ENCODE data around the gene CDH13.

CDH13 gene

DNA sequence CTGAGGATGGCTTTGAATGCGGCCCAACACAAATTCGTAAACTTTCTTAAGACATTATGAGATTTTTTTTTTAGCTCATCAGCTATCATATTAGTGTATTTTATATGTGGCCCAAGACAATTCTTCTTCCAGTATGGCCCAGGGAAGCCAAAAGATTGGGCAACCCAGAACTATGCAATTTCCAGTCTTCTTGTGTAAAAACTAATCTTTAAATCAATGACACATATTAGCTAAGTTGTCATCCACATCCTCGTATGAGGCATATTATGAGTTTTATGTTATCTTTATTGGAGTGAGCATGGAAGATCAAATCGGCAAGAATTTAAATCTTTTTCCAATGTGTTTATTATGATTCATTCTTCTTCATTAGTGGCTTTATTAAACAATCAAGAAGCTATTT, 982.4 kb downstream of the CDH13 start:
- TF ChIP-seq, protein P1, sequence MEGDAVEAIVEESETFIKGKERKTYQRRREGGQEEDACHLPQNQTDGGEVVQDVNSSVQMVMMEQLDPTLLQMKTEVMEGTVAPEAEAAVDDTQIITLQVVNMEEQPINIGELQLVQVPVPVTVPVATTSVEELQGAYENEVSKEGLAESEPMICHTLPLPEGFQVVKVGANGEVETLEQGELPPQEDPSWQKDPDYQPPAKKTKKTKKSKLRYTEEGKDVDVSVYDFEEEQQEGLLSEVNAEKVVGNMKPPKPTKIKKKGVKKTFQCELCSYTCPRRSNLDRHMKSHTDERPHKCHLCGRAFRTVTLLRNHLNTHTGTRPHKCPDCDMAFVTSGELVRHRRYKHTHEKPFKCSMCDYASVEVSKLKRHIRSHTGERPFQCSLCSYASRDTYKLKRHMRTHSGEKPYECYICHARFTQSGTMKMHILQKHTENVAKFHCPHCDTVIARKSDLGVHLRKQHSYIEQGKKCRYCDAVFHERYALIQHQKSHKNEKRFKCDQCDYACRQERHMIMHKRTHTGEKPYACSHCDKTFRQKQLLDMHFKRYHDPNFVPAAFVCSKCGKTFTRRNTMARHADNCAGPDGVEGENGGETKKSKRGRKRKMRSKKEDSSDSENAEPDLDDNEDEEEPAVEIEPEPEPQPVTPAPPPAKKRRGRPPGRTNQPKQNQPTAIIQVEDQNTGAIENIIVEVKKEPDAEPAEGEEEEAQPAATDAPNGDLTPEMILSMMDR (IDR thresholded peaks at IDR 0.05; ENCODE audit: insufficient read depth, low read length, poor library complexity, severe bottlenecking): no peak
- Histone ChIP-seq H3K27me3 (replicated peaks; ENCODE audit: control insufficient read depth, insufficient read depth, low read length) (no peaks in the 10 kb centered on the region), H3K36me3 (ENCODE audit: control insufficient read depth, insufficient read depth, low read length) (no peaks in the 10 kb centered on the region), H3K4me3 (replicated peaks; ENCODE audit: low read depth, low read length) (no peak overlapping the region)
- no peak for DNase-seq (ENCODE audit: extremely low read depth, insufficient read length)

DNA sequence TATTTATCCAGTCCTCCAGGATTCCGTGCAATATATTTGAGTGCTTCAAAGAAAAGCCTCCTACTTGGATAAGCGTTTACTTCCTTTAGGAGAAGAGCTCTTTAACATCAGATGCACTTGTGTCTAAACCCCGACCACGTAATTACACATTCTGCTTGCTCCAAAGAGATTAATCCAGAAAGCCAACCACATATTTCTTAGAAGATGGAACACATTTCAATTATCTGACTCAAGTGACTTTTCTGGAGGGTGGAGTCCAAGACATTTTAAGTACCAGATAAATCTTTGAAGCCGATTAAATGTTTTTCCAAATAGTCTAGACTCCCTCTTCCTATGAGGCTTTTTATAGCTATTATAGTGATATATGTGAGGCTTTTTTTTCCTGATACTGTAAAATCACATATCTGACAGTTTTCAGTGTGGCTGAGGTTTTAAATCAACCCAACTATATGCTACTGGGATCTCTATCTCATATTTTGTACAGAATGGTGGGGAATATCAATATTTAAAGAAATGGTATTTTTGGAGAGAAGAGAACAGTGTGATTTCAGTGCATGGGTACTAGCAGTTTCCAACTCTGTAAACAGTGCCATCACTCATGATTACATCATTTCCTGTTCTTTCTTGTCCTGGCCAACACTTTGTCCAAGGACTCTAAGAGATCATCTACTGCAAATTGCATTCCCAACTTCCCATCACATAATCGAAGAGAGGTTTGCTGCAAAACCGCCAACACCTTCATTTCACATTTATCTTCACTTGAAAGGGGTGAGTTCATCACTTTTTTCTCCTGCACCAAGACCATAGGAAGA, 988.6 kb downstream of the CDH13 start:
- H3K4me3 ChIP-seq (replicated peaks; ENCODE audit: low read depth, low read length): no peak overlapping the region
- H3K36me3 ChIP-seq (ENCODE audit: control insufficient read depth, insufficient read depth, low read length): no peaks in the 10 kb centered on the region
- no peaks in the 10 kb centered on the region for H3K27me3 ChIP-seq (replicated peaks; ENCODE audit: control insufficient read depth, insufficient read depth, low read length)
- no peak for DNase-seq (ENCODE audit: extremely low read depth, insufficient read length)
- TF ChIP-seq, protein P1 (IDR thresholded peaks at IDR 0.05; ENCODE audit: insufficient read depth, low read length, poor library complexity, severe bottlenecking): no peak

DNA sequence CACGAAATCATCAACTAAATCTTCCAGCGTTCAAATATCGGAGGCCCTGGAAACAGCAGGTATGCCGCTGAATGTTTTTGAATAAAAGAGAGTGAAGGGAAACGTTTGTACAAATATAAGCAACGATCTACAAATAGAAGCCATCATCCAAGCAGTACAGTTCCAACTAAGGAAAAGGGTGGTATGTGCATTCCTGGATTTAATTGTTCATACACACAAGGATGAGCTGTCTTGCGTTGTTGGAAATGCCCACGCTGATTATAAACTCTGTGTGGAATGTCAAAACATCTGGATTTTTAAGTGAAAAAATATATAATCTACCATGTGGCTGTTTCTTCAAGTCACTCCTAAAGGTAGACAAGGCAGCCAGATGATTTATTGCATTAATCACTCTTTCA, 989.2 kb downstream of the CDH13 start:
- H3K27me3 ChIP-seq (replicated peaks; ENCODE audit: control insufficient read depth, insufficient read depth, low read length): no peaks in the 10 kb centered on the region
- no peak overlapping the region for H3K4me3 ChIP-seq (replicated peaks; ENCODE audit: low read depth, low read length)
- TF ChIP-seq, protein P1 (IDR thresholded peaks at IDR 0.05; ENCODE audit: insufficient read depth, low read length, poor library complexity, severe bottlenecking): no peak

DNA sequence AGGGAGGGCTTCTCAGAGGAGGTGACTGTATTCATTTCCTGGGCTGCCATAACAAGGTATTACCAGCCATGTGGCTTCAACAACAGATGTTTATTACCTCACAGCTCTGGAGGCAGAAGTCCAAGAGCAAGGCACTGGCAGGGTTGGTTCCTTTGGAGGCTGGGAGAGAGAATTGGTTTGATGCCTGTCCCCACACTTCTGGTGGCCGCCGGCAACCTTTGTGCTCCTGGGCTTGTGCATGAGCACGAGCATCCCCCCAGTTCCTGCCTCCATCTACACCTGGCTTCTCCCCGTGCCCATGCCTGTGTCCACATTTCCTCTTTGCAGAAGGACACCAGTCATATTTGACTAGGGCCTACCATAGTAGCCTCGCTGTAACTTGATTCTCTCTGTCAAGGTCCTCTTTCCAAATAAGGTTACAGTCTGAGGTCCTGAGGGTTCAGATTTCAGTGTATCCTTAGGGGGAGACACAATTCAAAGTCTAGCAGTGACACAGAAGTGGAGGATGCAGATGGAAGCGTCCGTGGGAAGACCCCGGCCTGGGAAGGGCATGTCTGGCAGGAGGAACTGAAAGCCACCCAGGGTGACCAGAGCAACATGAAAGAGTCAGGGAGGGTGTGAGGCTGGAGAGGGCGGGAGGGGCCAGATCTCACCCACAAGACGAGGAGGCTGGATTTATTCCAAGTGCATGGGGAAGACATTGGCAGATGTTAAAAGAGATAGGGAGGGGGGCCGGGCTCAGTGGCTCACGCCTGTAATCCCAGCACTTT, 992.8 kb downstream of the CDH13 start:
- TF ChIP-seq, protein P1 (IDR thresholded peaks at IDR 0.05; ENCODE audit: insufficient read depth, low read length, poor library complexity, severe bottlenecking): no peak
- Histone ChIP-seq H3K36me3 (ENCODE audit: control insufficient read depth, insufficient read depth, low read length) (no peaks in the 10 kb centered on the region), H3K4me3 (replicated peaks; ENCODE audit: low read depth, low read length) (no peak overlapping the region), H3K27me3 (replicated peaks; ENCODE audit: control insufficient read depth, insufficient read depth, low read length) (no peaks in the 10 kb centered on the region)
- peak; percentile 1 for DNase-seq (ENCODE audit: extremely low read depth, insufficient read length)

More for the DNA sequence above, 989.2 kb downstream of the CDH13 start:
- H3K36me3 ChIP-seq (ENCODE audit: control insufficient read depth, insufficient read depth, low read length): no peaks in the 10 kb centered on the region
- DNase-seq (ENCODE audit: extremely low read depth, insufficient read length): no peak

DNA sequence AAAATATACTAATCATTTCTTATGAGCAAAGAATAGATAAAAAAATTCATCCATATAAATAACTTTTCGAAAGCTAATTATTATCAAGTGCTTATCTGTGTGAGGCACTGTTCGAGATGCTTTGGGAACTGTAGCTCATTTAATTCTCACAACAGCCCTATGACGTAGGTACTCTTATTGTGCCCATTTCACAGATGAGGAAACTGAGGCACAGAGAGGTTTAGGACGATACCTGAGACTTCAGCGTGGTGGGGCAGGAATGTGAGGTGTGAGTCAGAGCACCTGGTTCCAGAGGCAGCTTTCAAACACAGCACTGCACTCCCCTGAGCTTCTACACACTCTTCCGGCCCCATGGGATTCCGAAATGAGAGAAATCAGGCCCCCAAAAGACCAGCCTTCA, 995.2 kb downstream of the CDH13 start:
- TF ChIP-seq, protein P1 (IDR thresholded peaks at IDR 0.05; ENCODE audit: insufficient read depth, low read length, poor library complexity, severe bottlenecking): no peak
- no peak overlapping the region for H3K4me3 ChIP-seq (replicated peaks; ENCODE audit: low read depth, low read length)
- no peaks in the 10 kb centered on the region for H3K27me3 ChIP-seq (replicated peaks; ENCODE audit: control insufficient read depth, insufficient read depth, low read length)
- no peaks in the 10 kb centered on the region for H3K36me3 ChIP-seq (ENCODE audit: control insufficient read depth, insufficient read depth, low read length)
- DNase-seq (ENCODE audit: extremely low read depth, insufficient read length): no peak
